NCI-H510A (cell line): ENCODE results near the gene MAD1L1.
"Not testable (repeated sequence)": the region's sequence is repeated elsewhere in the genome, so short reads cannot be mapped to it uniquely, and the experiment has no call there.

Experiments
- DNase-seq: peaks from one replicate; lab custom pipeline; 2025; lab: John Stamatoyannopoulos, UW

Gene MAD1L1

GRCh38 chr7:2173189-2173827, 59.4 kb downstream of the MAD1L1 start:
- DNase-seq = no peak

- no peak for DNase-seq
Observed at GRCh38 chr7:2172311-2173188, 60.2 kb downstream of the MAD1L1 start.

GRCh38 chr7:2171855-2172254, 60.9 kb downstream of the MAD1L1 start:
- peak; percentile 92 for DNase-seq

GRCh38 chr7:2170576-2171521, 61.9 kb downstream of the MAD1L1 start:
- no peak for DNase-seq

- no peak for DNase-seq
Observed at GRCh38 chr7:2169923-2170575, 62.7 kb downstream of the MAD1L1 start.

GRCh38 chr7:2168615-2169311, 64.0 kb downstream of the MAD1L1 start:
- no peak for DNase-seq

GRCh38 chr7:2166625-2167280, 66.0 kb downstream of the MAD1L1 start:
- DNase-seq = no peak

- no peak for DNase-seq
Observed at GRCh38 chr7:2165610-2166594, 66.8 kb downstream of the MAD1L1 start.

GRCh38 chr7:2165239-2165609, 67.5 kb downstream of the MAD1L1 start:
- no peak for DNase-seq

GRCh38 chr7:2164646-2165045, 68.1 kb downstream of the MAD1L1 start:
- no peak for DNase-seq

GRCh38 chr7:2163600-2164555, 68.9 kb downstream of the MAD1L1 start:
- DNase-seq = no peak

GRCh38 chr7:2162959-2163358, 69.8 kb downstream of the MAD1L1 start:
- no peak for DNase-seq

- DNase-seq = not testable (repeated sequence)
Observed at GRCh38 chr7:2162004-2162902, 70.5 kb downstream of the MAD1L1 start.

- no peak for DNase-seq
Observed at GRCh38 chr7:2159176-2159520, 73.6 kb downstream of the MAD1L1 start.

GRCh38 chr7:2158331-2159175, 74.2 kb downstream of the MAD1L1 start:
- DNase-seq = peak; percentile 66
